Measurements from ENCODE around the gene PPM1B. TPM values are rescaled to one million over a fixed set of nuclear protein-coding genes. Genes with fewer than 3 reads are reported as not detected.
"Not testable (repeated sequence)": the region's sequence is repeated elsewhere in the genome, so short reads cannot be mapped to it uniquely, and the experiment has no call there.

Gene PPM1B
- 40.4 TPM for polyA plus RNA-seq
- long read RNA-seq, donor 1, partial matches to known transcripts: 0 of 5 reads
- long read RNA-seq, donor 1, other reads (novel, unspliced or antisense): 0 of 5 reads
- long read RNA-seq, donor 2, transcript PPM1B-201 (6 exons, 2,606 nt): minor isoform, 7 of 20 reads
- long read RNA-seq, donor 2, transcript PPM1B-204 (6 exons, 3,877 nt): major isoform, 8 of 20 reads
- long read RNA-seq, donor 2, partial matches to known transcripts: 5 of 20 reads
- long read RNA-seq, donor 2, other reads (novel, unspliced or antisense): 0 of 20 reads
- long read RNA-seq, donor 3: 0 reads
- long read RNA-seq, donor 4, partial matches to known transcripts: 0 of 1 reads
- long read RNA-seq, donor 4, other reads (novel, unspliced or antisense): 0 of 1 reads
- long read RNA-seq, donor 5, transcript PPM1B-201 (6 exons, 2,606 nt): major isoform, 7 of 10 reads
- long read RNA-seq, donor 5, partial matches to known transcripts: 0 of 10 reads
- long read RNA-seq, donor 5, other reads (novel, unspliced or antisense): 0 of 10 reads
- long read RNA-seq, donor 6, transcript PPM1B-201 (6 exons, 2,606 nt): major isoform, 6 of 9 reads
- long read RNA-seq, donor 6, partial matches to known transcripts: 0 of 9 reads
- long read RNA-seq, donor 6, other reads (novel, unspliced or antisense): 0 of 9 reads
- long read RNA-seq, donor 7, partial matches to known transcripts: 0 of 1 reads
- long read RNA-seq, donor 7, other reads (novel, unspliced or antisense): 0 of 1 reads
- long read RNA-seq, donor 8, transcript PPM1B-204 (6 exons, 3,877 nt): minor isoform, 5 of 19 reads
- long read RNA-seq, donor 8, transcript PPM1B-201 (6 exons, 2,606 nt): major isoform, 7 of 19 reads
- long read RNA-seq, donor 8, partial matches to known transcripts: 7 of 19 reads
- long read RNA-seq, donor 8, other reads (novel, unspliced or antisense): 0 of 19 reads
- long read RNA-seq, donor 9, partial matches to known transcripts: 7 of 15 reads
- long read RNA-seq, donor 9, other reads (novel, unspliced or antisense): 0 of 15 reads
- long read RNA-seq, donor 10, transcript PPM1B-201 (6 exons, 2,606 nt): major isoform, 6 of 11 reads
- long read RNA-seq, donor 10, transcript PPM1B-204 (6 exons, 3,877 nt): minor isoform, 5 of 11 reads
- long read RNA-seq, donor 10, partial matches to known transcripts: 0 of 11 reads
- long read RNA-seq, donor 10, other reads (novel, unspliced or antisense): 0 of 11 reads
- long read RNA-seq, donor 11, transcript PPM1B-201 (6 exons, 2,606 nt): major isoform, 6 of 13 reads
- long read RNA-seq, donor 11, partial matches to known transcripts: 5 of 13 reads
- long read RNA-seq, donor 11, other reads (novel, unspliced or antisense): 0 of 13 reads

- Histone ChIP-seq H3K4me1 (ENCODE audit: control insufficient read depth, insufficient read depth, low read length) (peaks cover 10% of the 10 kb centered on the region), H3K27ac (ENCODE audit: low read length) (peak within 1 kb of the TSS; percentile 99), H3K27me3 (ENCODE audit: control insufficient read depth, insufficient read depth, low read length) (no peaks in the 10 kb centered on the region), H3K9me3 (ENCODE audit: control insufficient read depth, low read depth, low read length) (no peaks in the 10 kb centered on the region), H3K36me3 (ENCODE audit: control insufficient read depth, insufficient read depth, low read length) (no peaks in the 10 kb centered on the region), H3K4me3 (ENCODE audit: low read length) (peak within 1 kb of the TSS; percentile 78)
- DNase-seq: no peak
- WGBS (ENCODE audit: insufficient coverage, low lambda C conversion rate): no CpG with 5 or more reads among the region's 49 CpGs
These were observed at the start of gene PPM1B for GRCh38 chr2:44168681-44169154. Gene PPM1B (plus strand): TSS chr2:44168875. CDS start chr2:44201200, 32,325 bp downstream.

GRCh38 chr2:44119878-44120277 lies 48.8 kb upstream of the PPM1B start:
- Histone ChIP-seq H3K27me3 (ENCODE audit: control insufficient read depth, insufficient read depth, low read length) (no peaks in the 10 kb centered on the region), H3K4me1 (ENCODE audit: control insufficient read depth, insufficient read depth, low read length) (no peaks in the 10 kb centered on the region), H3K36me3 (ENCODE audit: control insufficient read depth, insufficient read depth, low read length) (no peaks in the 10 kb centered on the region), H3K27ac (ENCODE audit: low read length) (no peak overlapping the region), H3K4me3 (ENCODE audit: low read length) (no peak overlapping the region), H3K9me3 (ENCODE audit: control insufficient read depth, low read depth, low read length) (no peaks in the 10 kb centered on the region)
- DNase-seq: no peak

- 100% methylated on average over 1 of the region's 2 CpGs for WGBS (ENCODE audit: insufficient coverage, low lambda C conversion rate)
- no peak overlapping the region for H3K4me3 ChIP-seq (ENCODE audit: low read length)
- no peaks in the 10 kb centered on the region for H3K9me3 ChIP-seq (ENCODE audit: control insufficient read depth, low read depth, low read length)
- H3K4me1 ChIP-seq (ENCODE audit: control insufficient read depth, insufficient read depth, low read length): no peaks in the 10 kb centered on the region
- no peaks in the 10 kb centered on the region for H3K27me3 ChIP-seq (ENCODE audit: control insufficient read depth, insufficient read depth, low read length)
- no peaks in the 10 kb centered on the region for H3K36me3 ChIP-seq (ENCODE audit: control insufficient read depth, insufficient read depth, low read length)
- no peak for DNase-seq
- no peak overlapping the region for H3K27ac ChIP-seq (ENCODE audit: low read length)
These were observed 48.2 kb upstream of the PPM1B start for GRCh38 chr2:44120428-44120827.

- WGBS (ENCODE audit: insufficient coverage, low lambda C conversion rate): 100% methylated on average over 2 of the region's 3 CpGs
- H3K4me3 ChIP-seq (ENCODE audit: low read length): no peak overlapping the region
These were observed 46.8 kb upstream of the PPM1B start for GRCh38 chr2:44121899-44122298.

GRCh38 chr2:44124500-44124899 lies 44.2 kb upstream of the PPM1B start:
- Histone ChIP-seq H3K9me3 (ENCODE audit: control insufficient read depth, low read depth, low read length) (no peaks in the 10 kb centered on the region), H3K4me1 (ENCODE audit: control insufficient read depth, insufficient read depth, low read length) (no peaks in the 10 kb centered on the region), H3K4me3 (ENCODE audit: low read length) (no peak overlapping the region), H3K36me3 (ENCODE audit: control insufficient read depth, insufficient read depth, low read length) (no peaks in the 10 kb centered on the region), H3K27me3 (ENCODE audit: control insufficient read depth, insufficient read depth, low read length) (no peaks in the 10 kb centered on the region), H3K27ac (ENCODE audit: low read length) (no peak overlapping the region)
- DNase-seq: no peak
- 100% methylated on average over 3 of the region's 5 CpGs for WGBS (ENCODE audit: insufficient coverage, low lambda C conversion rate)

More at GRCh38 chr2:44121899-44122298, 46.8 kb upstream of the PPM1B start:
- H3K9me3 ChIP-seq (ENCODE audit: control insufficient read depth, low read depth, low read length): no peaks in the 10 kb centered on the region
- no peaks in the 10 kb centered on the region for H3K4me1 ChIP-seq (ENCODE audit: control insufficient read depth, insufficient read depth, low read length)
- H3K27ac ChIP-seq (ENCODE audit: low read length): no peak overlapping the region
- no peaks in the 10 kb centered on the region for H3K36me3 ChIP-seq (ENCODE audit: control insufficient read depth, insufficient read depth, low read length)
- no peak for DNase-seq
- H3K27me3 ChIP-seq (ENCODE audit: control insufficient read depth, insufficient read depth, low read length): no peaks in the 10 kb centered on the region

GRCh38 chr2:44126106-44126797 lies 42.4 kb upstream of the PPM1B start:
- Histone ChIP-seq H3K9me3 (ENCODE audit: control insufficient read depth, low read depth, low read length) (no peaks in the 10 kb centered on the region), H3K4me1 (ENCODE audit: control insufficient read depth, insufficient read depth, low read length) (no peaks in the 10 kb centered on the region), H3K27me3 (ENCODE audit: control insufficient read depth, insufficient read depth, low read length) (no peaks in the 10 kb centered on the region), H3K36me3 (ENCODE audit: control insufficient read depth, insufficient read depth, low read length) (no peaks in the 10 kb centered on the region), H3K27ac (ENCODE audit: low read length) (no peak overlapping the region), H3K4me3 (ENCODE audit: low read length) (no peak overlapping the region)
- DNase-seq: peak; percentile 40 to 46
- 40% methylated on average over 1 of the region's 5 CpGs for WGBS (ENCODE audit: insufficient coverage, low lambda C conversion rate)

GRCh38 chr2:44130441-44130840 lies 38.2 kb upstream of the PPM1B start:
- no peaks in the 10 kb centered on the region for H3K9me3 ChIP-seq (ENCODE audit: control insufficient read depth, low read depth, low read length)
- H3K36me3 ChIP-seq (ENCODE audit: control insufficient read depth, insufficient read depth, low read length): no peaks in the 10 kb centered on the region
- no peak for DNase-seq
- WGBS (ENCODE audit: insufficient coverage, low lambda C conversion rate): 100% methylated on average over 1 of the region's 4 CpGs
- no peak overlapping the region for H3K4me3 ChIP-seq (ENCODE audit: low read length)
- no peak overlapping the region for H3K27ac ChIP-seq (ENCODE audit: low read length)
- no peaks in the 10 kb centered on the region for H3K27me3 ChIP-seq (ENCODE audit: control insufficient read depth, insufficient read depth, low read length)
- no peaks in the 10 kb centered on the region for H3K4me1 ChIP-seq (ENCODE audit: control insufficient read depth, insufficient read depth, low read length)

GRCh38 chr2:44131177-44131576 lies 37.5 kb upstream of the PPM1B start:
- Histone ChIP-seq H3K4me1 (ENCODE audit: control insufficient read depth, insufficient read depth, low read length) (no peaks in the 10 kb centered on the region), H3K4me3 (ENCODE audit: low read length) (no peak overlapping the region), H3K27ac (ENCODE audit: low read length) (no peak overlapping the region), H3K36me3 (ENCODE audit: control insufficient read depth, insufficient read depth, low read length) (no peaks in the 10 kb centered on the region), H3K9me3 (ENCODE audit: control insufficient read depth, low read depth, low read length) (no peaks in the 10 kb centered on the region), H3K27me3 (ENCODE audit: control insufficient read depth, insufficient read depth, low read length) (no peaks in the 10 kb centered on the region)
- no peak for DNase-seq

- H3K27me3 ChIP-seq (ENCODE audit: control insufficient read depth, insufficient read depth, low read length); H3K9me3 ChIP-seq (ENCODE audit: control insufficient read depth, low read depth, low read length); DNase-seq; H3K4me1 ChIP-seq (ENCODE audit: control insufficient read depth, insufficient read depth, low read length); H3K36me3 ChIP-seq (ENCODE audit: control insufficient read depth, insufficient read depth, low read length); H3K4me3 ChIP-seq (ENCODE audit: low read length); H3K27ac ChIP-seq (ENCODE audit: low read length): not testable (repeated sequence)
- 100% methylated on average over 2 of the region's 3 CpGs for WGBS (ENCODE audit: insufficient coverage, low lambda C conversion rate)
These were observed 35.1 kb upstream of the PPM1B start for GRCh38 chr2:44133602-44134001.
